ENCODE data around the gene PHACTR1.
"Not testable (repeated sequence)": the region's sequence is repeated elsewhere in the genome, so short reads cannot be mapped to it uniquely, and the experiment has no call there.

PHACTR1 gene

DNA sequence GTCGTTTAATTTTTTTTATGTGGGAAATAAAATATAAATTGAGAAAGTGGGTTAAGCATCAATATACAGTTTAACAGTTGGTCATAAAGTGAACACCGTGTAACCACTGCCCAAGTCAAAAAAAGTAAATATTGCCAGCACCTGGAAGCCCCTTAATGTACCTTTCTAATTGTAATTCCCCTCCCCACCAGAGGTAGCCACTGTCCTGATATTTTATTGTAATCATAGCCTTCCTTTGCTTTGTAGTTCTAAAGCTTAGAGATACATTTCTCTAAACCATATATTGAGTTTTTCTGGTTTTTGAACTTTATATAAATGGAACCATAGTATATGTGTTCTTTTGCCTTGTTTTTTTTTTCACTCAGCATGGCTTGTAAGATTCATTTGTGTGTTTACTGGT lies 431.2 kb downstream of the PHACTR1 start:
- DNase-seq = no peak

DNA sequence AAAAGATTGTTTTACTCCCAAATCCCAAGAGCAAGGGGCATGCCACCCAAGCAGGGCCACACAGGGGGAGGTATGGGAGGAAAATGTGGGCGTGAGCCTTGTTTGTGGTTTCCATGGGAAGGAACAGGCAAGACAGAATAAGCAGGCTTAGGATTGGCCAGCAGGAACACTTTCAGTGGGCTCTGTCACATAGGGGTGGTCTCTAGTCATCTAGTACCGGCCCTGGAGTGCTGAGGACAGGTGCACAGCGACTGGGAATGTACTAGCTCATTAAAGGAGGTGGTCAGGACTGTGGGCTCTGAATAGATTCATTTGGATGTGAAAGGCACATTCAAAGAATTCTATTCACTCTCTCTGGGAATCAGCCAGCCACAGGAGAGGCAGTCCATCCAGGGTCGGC lies 436.2 kb downstream of the PHACTR1 start:
- DNase-seq = peak in 5 of 58 donors; percentile 5 to 21 (median 12)

DNA sequence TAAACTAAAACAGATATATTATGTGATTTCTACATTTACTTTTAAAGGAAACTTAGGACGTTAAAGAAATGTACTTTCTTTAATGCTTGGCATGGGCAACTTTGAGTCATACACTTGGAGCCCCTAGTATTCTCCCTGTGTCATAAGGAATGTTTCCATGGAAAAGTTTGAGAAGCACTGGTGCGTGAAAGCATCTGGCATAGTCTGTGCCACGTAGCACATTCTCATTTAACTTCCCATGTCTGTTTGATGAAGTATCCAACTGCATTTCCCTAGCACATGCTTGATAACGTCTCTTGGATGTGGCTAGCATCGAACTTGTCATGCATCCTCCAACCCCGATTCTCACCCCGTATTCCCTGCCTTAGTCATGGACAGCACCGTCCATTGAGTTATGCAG lies 439.8 kb downstream of the PHACTR1 start:
- no peak for DNase-seq

DNA sequence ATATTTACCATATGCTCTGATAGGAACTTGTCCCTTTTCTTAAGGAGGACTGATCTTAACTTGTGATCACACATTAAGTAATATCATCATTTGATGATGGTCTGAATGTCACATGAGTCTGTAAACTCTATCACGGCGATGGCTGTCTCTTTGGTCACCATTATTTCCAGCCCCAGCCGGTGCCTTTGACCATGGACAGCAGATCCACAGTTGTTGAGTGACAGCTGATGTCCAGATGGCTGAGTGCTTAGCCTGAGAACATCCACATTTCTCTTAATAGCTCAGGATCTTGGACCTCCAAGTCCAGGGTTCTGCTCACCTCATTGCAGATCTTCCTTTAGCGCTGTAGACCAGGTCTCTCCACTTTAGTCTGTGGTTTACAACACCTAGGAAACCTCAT lies 440.7 kb downstream of the PHACTR1 start:
- DNase-seq = no peak

DNA sequence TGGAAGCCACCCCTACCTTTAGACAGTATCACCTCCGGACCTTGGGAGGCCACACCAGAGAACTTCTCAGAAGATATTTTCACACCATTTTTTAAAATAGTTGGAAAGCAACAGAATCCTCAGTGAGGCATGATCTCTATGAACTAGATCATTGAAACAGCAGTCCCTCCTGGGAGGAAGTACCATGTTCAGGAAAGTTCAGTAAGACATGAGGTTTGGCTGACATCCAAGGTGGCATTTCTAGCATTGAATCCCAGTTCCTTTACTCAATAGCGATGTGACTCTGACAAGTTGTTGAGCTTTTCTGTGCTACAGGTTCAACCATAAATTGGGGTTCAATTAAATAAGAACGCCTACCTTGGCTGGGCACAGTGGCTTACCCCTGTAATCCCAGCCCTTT lies 442.7 kb downstream of the PHACTR1 start:
- no peak for DNase-seq

DNA sequence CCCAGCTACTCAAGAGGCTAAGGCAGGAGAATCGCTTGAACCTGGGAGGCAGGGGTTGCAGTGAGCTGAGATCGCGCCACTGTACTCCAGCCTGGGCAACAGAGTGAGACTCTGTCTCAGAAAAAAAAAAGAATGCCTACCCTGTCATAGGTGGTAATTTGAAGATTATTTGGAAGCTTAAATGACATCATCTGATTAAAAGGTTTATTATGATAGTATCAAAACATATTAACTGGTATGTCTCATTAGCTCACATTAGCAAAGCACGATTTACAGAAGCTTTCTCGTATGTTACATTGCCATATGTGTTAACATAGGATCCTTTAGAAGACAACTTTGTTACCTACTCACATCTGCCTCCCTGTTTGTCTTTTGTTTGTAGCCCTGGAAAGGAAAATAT lies 443.3 kb downstream of the PHACTR1 start:
- DNase-seq = not testable (repeated sequence)

DNA sequence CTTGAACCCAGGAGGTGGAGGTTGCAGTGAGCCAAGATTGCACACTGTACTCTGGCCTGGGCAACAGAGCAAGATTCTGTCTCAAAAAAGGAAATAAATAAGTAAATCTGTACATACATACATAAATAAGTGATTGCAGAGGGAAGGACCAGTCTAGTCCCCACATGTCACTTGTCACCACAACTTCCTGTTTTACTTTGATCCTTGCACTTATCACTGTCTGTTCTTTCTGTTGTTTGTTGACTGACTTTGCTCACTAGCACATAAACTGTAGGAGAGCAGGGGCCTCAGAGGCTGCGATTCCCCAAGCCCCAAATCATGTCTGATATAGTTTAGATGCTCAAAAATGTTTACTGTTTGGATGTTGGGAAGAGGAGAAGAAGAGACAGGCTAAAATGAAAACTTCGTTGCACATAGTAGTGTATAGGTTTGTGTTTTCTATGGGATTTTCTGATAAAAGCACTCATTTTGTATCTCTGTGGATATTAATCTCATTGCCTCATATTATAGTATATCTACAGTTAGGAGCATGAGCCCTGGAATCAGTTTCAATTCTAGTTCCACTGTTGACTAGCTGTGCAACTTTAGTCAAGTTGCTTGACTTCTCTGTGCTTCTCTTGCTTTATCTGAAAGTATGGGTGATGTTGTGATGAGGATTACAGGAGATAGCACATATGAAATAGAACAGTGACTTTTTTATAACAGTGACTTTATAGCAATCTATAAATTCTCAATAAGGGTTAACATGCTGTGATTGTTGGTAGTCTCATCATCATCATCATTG lies 446.8 kb downstream of the PHACTR1 start:
- no peak for DNase-seq

DNA sequence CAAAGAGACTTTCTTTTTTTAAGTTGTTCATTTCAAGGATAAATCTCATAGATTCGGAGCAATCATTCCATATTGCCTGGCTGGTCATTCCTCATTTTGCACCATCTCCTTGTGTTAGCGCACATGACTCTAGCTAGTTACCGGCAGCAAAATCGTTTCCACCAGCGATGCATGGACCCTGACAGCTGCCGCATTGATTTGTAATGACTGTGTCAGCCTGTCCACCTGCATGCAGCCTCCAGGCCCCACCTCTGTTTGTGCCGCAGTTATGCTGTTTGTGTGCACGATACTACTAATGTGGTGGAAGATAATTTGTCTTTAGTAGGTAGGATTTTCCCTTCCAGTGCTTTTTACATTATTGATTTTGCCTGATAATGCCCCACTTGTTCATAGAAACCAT lies 447.7 kb downstream of the PHACTR1 start:
- DNase-seq = no peak

DNA sequence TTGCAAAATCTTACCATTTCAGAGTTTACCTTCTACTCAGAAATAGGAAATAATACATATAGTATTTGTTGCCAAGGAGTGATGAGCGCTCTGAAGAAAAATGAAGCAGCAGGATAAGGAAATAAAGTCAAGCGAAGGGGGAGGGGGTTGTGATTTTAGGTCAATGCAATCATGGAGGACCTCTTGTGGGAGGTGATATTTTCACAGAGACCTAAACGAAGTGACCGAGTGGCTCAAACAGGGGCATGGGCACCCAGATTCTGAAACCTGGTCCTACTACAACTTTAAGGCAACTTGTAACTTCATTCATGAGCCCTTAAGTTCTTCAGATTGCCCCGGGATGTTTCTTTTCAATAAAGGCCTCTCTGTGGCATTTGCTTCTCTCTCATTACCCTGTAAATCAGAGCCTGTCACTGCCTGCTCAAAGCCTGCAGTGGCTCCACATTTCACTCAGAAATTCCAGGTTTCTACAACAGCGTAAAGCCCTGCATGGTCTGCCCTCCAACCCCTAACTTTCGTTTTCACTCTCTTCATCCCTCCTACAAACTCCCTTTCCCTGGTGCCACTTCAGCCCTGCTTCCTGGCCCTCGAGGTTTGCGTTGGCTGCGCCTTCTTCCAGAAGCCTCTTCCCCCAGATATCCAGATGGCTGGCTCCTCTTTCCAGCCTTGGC lies 449.1 kb downstream of the PHACTR1 start:
- no peak for DNase-seq

DNA sequence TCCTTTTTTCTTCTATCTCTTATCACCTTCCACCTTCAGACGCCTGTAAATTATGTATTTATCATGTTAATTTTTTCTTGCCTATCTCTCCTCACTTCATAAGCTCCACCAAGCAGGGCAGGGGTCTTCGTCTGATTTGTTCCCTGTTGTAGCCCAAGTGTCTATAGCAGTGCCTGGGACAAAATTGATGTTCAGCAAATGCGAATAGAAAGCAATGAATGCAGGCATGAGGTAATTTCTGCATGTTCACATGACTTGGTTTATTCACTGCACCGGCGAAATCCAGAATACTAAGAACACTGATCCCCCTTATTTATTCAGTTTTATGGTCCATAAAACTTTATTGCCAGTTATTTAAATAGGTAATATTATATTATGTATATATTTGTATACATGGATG lies 449.7 kb downstream of the PHACTR1 start:
- DNase-seq = no peak

DNA sequence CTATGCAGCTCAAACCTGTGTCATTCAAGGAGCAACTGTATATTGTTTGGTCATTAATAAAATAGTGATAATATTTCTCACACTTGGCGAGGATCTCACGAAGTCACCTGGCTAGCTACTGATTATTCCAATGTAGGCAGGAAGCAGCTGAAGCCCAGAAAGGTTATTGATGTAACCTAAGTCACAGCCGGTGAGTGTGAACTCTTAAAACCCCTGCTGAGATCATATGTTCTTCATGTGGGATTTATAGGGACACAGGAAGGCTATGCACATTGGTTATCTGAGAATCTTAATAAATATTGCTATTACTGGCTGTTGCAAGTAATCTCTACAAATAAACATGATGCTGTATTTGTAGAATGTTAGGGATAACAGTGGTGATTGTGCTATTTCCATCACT lies 450.3 kb downstream of the PHACTR1 start:
- DNase-seq = no peak

DNA sequence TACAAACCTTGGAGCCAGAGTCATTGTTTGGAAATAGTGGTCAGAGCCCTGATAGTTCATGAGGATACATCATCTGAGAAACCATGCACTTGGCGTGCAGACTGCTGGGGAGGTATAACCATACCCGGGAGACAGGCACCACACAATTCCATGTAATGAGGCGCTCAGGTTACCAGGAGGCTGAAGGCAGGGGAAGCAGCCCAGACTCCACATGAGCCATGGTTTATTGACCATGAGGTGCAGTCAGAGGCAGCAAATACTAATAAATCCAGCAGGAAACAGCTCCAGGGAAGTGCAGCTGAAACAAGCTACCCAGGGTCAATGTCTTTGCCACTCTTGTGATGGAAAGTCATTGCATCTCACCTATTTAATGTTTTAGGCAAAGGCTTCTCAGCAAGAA lies 455.7 kb downstream of the PHACTR1 start:
- DNase-seq = no peak

DNA sequence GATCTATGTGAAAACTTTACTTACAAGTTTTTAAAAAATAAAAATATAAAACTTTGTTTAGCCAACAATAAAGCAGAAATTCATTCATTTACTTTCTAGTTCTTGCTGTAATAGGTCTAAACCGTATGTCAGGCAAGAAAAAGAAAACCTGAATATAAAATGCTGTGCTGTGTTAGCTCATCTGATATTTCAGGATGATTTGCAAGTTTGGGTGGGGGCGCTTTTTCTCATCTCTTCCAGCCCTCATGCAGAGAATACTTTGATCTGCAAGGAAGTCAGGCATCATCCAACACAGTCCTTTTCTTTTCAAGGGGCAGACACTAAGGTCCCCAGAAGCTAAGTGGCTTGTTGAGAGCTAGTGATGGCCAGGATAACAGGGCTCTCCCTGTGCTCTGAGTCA lies 458.5 kb downstream of the PHACTR1 start:
- DNase-seq = no peak

DNA sequence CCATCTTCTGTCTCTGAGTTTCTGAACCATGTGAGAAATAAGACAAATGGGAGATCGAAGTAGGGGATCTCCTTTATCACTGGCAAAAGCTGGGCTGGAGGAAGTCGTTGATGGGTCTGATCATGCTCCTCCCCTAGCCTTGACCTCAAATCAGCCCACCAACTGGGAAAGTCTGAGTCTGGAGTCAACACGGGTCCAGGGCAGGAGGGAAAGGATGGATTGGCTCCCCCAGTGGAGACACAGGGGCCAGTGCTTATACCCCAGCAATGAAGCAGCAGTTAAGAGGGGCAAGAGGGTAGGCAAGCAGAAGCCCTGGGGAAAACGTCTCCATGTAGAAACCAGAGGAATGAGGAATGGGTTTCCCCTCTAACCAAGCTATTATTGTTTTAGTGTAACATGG lies 459.2 kb downstream of the PHACTR1 start:
- no peak for DNase-seq

DNA sequence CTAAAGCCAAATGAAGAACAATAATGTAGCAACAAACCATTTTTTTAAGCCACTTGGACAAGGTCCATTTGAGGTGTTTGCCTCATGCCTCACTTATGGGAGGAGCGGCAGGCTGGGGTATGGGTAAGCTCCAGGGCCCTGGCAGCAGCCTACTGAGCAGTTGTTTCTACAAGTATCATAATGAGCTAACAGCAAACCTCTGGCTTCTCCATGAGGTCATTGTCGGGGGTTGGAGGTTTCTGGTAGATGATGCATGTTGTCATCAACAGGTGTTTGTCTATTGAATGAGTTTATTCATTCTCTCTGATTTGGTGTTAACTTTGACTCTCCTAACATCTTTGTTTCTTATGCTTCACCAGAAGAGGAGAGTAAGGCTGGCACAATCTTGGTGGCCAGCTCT lies 461.1 kb downstream of the PHACTR1 start:
- DNase-seq = no peak

DNA sequence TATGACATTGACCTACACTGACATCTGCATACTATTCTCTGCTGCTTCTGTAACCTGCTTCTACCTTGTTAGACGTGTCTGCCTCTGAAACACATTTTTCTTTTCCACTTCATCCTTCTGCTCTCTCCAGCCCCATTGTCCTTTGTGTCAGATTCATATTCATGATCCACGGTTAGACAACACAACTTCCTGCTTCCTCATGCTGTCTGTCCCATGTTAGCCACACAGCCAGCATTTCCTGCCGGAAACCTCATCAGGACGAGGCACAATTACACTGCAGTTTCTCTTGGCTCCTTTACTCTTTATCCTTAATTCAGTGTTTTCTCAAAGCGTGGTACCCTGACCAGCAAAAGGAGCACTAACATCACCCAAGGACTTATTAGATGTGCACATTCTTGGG lies 461.5 kb downstream of the PHACTR1 start:
- DNase-seq = peak in 1 of 58 donors; percentile 9

DNA sequence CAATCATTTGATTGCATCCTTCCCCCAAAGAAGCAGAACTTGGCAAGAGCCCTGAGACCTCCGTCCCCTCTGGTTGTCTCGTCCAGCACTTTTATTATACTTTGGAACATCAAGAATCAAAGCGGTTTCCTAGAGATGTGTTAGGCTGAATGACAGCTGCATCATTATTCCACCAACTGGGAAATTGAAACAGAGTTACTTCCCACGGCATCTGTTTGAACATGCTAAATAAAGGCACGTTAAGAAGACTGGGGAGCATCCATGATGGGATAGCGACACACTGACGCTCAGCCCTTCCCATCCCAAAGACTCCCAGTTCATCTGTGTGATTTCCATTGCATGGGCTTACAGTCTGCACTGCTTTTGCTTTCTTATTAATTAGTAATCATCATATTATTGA lies 464.0 kb downstream of the PHACTR1 start:
- no peak for DNase-seq

DNA sequence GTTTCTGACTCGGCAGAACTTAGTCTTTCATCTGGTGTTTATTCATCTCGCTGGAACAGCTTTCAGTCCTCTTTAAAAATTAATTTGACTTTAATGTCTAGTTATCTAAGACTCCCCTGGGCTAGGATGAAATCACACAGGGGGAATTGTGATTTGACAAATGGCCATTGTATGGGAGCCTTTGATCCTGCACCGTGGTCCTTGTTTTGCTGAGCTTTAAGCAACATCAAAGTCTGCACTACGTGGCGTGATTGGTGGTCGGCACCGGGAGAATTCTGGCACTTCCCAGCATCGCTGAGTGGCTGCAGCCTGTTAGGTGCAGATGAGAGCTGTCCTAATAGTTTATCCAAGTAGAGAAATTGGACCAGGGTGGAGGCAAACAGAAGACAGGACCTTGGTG lies 464.8 kb downstream of the PHACTR1 start:
- DNase-seq = no peak

DNA sequence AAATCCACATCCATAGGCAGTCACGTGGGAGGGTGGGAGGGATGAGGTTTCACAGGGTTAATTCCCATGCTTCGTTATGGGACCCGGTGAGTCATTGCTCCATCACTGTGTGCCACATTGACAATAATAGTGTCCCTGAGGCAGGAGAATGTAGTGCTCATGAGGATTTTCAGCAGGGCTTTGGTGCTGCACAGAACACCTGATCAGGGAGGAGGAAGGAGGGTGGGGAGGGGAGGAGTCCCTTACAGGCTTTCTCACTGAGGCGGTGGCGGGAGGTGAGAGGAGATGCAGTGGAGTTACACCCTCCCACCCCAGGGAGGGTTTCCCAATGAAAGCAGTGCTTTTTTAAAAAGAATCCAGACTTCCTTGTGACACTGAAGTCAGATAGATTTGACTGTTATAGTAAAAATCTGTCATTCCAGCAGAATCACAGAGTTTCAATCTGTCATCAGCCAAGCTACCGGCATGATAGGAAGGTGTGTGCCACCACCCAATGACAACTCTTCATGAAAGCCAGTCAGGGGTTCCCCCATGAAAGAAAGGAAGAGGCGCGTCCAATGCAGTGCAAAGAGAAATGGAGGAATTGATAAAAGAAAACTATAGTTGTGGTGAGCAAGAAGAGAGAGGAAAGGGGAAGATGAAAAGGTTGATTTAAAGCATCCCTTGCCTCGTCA lies 467.0 kb downstream of the PHACTR1 start:
- peak in 1 of 58 donors; percentile 49 for DNase-seq

DNA sequence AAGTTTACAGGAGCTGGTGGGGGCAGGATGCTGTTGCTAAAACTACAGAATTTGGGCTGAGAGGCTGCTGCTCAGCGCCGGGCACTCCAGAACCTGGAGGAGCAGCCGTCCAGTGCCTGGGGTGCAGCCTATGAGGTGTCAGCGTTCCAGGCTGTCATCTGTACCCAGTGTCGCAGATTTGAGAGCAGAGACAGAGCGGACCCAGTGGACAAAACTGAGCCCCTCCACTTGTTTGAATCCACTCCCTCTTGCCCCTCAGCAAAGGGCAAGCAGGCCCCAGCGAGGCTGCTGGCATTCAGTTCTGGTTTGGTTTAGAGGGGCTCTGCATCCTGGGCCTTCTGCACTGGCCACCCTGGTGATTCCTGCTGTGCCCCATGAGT lies 467.5 kb downstream of the PHACTR1 start:
- no peak for DNase-seq

DNA sequence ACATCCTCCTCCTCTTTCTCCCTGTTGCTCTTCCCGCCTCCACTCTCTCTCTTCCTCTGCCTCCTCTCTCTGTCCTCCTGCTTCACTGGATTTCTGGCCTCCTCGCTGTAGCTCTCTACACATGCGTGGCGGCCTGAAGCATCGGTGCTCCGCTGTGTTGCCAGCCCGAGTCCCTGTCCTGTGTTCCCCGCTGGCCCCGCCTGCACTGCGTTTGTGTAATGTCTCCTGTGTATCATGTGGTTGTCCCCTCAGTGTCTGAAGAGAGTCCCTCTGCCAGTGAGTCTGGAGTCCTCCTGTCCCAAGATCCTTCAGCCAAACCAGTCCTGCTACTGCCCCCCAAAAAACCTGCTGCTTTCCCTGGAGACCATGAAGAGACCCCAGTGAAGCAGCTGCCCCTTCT lies 468.0 kb downstream of the PHACTR1 start:
- DNase-seq = peak in 1 of 58 donors; percentile 10

DNA sequence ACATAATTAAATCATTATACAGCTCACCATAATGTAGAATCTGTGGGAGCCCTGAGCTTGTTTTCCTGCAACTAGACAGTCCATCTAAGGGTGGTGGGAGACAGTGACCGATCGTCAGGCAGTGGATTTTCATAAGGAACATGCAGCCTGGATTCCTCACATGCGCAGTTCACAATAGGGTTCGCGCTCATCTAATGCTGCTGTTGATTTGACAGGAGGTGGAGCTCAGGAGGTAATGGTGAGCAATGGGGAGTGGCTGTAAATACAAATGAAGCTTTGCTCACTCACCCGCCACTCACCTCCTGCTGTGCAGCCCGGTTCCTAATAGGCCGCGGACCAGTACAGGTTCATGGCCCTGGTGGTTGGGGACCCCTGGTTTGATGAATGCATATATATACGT lies 470.3 kb downstream of the PHACTR1 start:
- no peak for DNase-seq

DNA sequence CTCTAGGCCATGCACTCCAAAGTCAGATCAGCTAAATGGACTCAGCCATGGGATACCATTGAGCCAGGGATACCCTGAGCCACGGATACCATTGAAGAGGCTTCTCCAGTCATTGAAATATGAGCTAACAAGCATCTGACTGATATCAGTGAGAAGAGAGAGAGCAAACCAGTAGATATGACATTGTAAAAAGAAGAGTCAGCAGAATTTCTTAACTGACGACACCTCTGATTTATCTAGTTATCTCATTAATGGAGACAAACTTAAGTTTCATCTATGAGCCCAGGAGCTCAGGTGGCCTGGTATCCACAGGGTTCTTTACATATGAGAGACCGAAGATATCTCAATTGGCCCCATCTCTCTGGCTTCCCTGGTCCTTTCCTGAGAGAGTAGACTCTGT lies 471.1 kb downstream of the PHACTR1 start:
- DNase-seq = no peak

All from anterior cingulate cortex (tissue), 58 donors.